ENCODE measurements around the gene TDO2.

DNA sequence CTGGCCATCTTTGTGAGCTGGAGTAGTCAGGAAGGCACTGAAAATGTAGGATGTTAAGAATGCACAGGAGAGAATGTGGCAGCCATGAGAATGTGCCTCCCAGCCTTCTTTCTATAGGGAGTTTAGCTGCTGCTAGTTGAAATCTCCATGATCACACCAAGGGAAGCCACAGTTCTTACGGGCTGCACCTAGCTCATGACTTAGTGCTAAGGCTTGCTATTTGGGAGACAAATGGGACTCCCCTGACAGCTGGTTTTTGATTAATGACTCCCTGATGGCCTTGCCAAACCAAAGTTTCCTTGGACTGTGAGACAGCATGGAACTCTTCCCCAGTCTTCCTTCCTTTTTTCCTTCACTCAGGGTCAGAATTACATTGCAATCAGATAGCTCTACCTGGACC is 41.0 kb downstream of the TDO2 start:
- TF ChIP-seq MXI1 (IDR thresholded peaks at IDR 0.05; ENCODE audit: borderline replicate concordance, low read depth, low read length): no peak
- no peak for TF ChIP-seq CTCF (conservative IDR thresholded peaks at IDR 0.05; ENCODE audit: low read depth, low read length)
- no peak for TF ChIP-seq POLR2A (IDR thresholded peaks at IDR 0.05; ENCODE audit: low read depth, low read length)
- TF ChIP-seq MAZ (IDR thresholded peaks at IDR 0.05; ENCODE audit: borderline replicate concordance, low read depth, low read length): no peak
- TF ChIP-seq CEBPB (IDR thresholded peaks at IDR 0.05; ENCODE audit: low read depth, low read length): no peak
- TF ChIP-seq NFE2L2 (IDR thresholded peaks at IDR 0.05; ENCODE audit: low read depth, low read length): no peak

Data from IMR-90 (cell line).